Measurements from ENCODE around the gene PTPRM.

DNA sequence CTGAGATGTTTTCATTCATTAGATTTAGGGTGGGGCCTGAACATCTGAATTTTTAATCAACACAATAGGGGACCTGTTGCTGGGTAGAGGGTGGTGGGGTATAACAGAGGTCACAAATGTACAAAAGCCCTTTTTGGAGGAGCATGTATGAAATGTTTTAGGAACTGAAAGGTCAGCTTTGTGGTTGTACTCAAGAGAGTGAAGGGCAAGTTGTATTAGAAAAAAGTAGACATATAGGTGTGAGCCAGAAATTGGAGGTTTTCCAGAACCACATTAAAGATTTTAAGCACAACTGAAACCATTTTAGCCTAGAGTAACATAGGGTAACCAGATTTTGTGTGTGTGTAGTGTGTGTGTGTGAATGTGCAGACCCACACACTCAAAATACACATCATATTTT, 62.3 kb downstream of the PTPRM start:
- TF ChIP-seq, protein P1, sequence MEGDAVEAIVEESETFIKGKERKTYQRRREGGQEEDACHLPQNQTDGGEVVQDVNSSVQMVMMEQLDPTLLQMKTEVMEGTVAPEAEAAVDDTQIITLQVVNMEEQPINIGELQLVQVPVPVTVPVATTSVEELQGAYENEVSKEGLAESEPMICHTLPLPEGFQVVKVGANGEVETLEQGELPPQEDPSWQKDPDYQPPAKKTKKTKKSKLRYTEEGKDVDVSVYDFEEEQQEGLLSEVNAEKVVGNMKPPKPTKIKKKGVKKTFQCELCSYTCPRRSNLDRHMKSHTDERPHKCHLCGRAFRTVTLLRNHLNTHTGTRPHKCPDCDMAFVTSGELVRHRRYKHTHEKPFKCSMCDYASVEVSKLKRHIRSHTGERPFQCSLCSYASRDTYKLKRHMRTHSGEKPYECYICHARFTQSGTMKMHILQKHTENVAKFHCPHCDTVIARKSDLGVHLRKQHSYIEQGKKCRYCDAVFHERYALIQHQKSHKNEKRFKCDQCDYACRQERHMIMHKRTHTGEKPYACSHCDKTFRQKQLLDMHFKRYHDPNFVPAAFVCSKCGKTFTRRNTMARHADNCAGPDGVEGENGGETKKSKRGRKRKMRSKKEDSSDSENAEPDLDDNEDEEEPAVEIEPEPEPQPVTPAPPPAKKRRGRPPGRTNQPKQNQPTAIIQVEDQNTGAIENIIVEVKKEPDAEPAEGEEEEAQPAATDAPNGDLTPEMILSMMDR (IDR thresholded peaks at IDR 0.05): no peak
- TF ChIP-seq EZH2 (IDR thresholded peaks at IDR 0.05) (no peak), EZH2phosphoT487 (IDR thresholded peaks at IDR 0.05) (no peak)

Data from neural progenitor cell (in vitro differentiated cells).